Measurements from ENCODE around the gene NUTM2B. TPM values are rescaled to one million over a fixed set of nuclear protein-coding genes. Genes with fewer than 3 reads are reported as not detected.

NUTM2B gene
- total RNA-seq, 4 donors from 2014 or later, result 0.34 to 0.83 (median 0.50) TPM

Other genes starting within 250 kb of the NUTM2B start
- under 1 TPM in 3 of 4 donors, not detected in 1; 0.11 to 0.42 (median 0.17) TPM for gene EIF5AL1, start 190.7 kb upstream of the NUTM2B start, total RNA-seq
- 10 to 100 TPM in 1 of 4 donors, 1 to 10 TPM in 2, not detected in 1; 7.5 to 12.9 (median 8.3) TPM for gene SFTPA2, start 142.8 kb upstream of the NUTM2B start, total RNA-seq
- gene SFTPA1, start 92.3 kb upstream of the NUTM2B start, total RNA-seq, result 10 to 100 TPM in 1 of 4 donors, 1 to 10 TPM in 2, not detected in 1; 3.3 to 11.9 (median 7.1) TPM
- not detected for gene NUTM2E, start 123.5 kb downstream of the NUTM2B start, total RNA-seq
- gene SFTPD, start 245.9 kb downstream of the NUTM2B start, total RNA-seq, result 1 to 10 TPM in 3 of 4 donors, under 1 TPM in 1; 0.83 to 3.0 (median 1.5) TPM

Data from esophagus muscularis mucosa (tissue), 4 donors.